ENCODE measurements around the gene ING5.

Gene ING5

DNA sequence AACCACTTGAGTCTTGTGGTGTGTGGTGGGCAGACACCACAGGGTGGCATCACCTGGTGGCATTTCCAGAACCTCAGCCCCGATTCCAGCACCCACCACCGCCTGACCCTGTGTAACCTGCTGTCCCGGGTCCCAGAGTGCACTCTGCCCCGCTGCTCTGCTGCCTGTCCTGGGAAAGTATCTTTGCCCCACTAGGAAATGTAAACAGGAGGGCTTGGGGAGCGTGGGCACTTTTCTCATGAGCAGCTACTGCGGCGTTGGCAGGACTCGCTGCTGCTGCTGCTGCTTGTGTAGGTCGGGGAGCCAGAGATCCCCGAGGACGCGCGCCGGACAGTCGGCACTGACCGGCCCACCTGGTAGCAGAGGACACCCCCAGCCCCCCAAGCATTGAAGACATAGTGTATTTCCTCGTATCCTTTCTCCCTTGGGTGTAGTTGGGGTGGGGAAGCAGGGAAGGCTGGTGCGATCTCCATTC, 28.6 kb upstream of the ING5 start:
- DNase-seq: no peak

DNA sequence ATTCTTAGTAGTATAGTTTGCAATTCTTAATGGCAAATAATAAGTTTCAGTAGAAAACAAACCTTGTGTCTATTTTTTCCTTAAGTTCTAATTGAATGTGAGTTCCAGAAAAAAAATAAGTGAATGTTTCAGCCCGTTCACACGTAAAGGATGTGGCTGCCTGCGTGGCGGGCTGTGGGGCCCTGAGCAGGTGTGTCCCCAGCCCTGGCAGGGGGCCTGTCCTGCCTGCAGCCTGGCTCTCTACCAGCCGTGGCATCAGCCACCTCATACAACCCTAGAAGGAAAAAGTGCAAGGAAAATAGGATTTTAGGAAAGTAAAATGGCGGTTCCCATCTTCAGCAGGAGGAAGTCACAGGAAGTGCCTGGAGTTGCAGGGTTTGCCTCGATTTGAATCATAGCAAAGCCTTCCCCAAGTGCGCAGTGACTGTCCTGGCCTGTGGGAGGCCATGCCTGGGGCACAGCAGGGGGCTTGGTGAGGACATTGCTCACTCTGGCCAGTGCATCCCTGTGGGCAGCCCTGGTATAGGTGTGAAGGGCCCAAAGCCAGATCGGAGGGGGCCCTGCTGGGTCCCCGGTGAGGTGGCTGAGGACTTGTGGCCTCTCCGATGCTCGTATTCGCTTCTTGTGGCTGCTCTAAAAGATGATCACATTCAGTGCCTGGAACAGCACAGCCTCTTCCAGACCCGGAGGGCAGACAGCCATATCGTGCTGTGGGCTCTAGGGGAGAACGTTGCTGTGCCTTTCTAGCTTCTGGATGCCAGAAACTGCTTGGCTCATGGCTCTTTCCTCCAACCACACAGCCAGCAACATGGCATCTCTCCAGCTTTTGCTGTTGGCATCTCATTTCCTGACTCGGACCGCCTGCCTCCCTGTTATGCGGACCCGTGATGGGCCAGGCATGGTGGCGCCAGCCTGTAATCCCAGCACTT, 27.8 kb upstream of the ING5 start:
- DNase-seq: no peak

- no peak for DNase-seq
Observed at GRCh38 chr2:241675885-241676284, 26.0 kb upstream of the ING5 start.

DNA sequence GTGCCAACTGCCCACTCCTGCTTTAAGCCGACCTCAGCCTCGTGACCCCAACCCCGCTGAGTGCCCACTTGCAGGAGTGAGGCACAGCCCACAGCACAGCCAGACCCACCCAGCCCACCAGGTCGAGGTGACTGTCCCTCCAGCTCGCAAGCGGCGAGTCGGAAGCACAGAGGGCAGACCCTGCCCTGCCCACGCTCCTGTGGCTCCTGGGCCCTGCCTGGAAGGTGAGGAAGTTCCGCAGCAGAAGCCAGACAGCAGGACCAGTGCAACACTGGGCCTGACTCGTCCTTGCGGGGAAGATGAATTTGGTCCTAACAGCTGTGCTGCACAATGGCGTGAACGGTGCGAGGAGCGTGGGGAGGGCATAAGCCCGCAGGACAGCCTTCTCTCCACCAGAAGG, 25.2 kb upstream of the ING5 start:
- no peak for DNase-seq

- no peak for DNase-seq
Observed at GRCh38 chr2:241677392-241677791, 24.4 kb upstream of the ING5 start.

- DNase-seq: no peak
Observed at GRCh38 chr2:241678307-241678706, 23.5 kb upstream of the ING5 start.

DNA sequence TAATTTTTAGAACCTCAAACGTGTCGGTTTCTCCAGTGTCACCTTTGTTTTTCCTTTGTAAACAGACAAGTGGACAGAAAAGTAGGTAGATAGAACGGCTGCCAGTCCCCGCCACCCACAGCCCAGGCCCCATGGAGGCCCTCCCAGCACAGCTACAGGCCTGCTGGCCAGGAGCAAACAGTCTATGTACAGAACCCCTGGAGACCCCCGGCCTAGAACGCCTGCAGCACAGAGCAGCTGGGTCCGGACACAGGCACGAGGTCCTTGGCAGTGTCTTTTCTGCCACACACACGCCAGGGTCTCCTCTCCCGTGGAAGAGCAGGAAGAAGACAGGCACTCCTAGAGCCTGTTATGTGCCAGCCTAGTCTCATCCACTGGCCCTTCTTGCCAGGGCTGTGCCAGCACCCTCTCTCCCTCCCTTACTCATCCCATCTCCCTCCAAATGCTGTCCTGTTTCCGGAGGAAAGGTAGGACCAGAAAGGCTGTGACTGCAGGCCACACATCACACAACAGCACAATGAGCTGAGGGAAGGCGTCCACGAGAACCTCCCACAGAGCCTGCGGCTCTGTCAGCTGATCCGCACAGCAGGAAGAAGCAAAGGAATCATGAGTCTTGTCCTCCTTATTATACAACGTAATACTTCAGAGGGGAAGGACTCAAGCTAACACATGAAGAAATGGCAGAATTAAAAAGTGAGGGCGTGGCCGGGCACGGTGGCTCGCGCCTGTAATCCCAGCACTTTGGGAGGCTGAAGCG, 22.9 kb upstream of the ING5 start:
- no peak for DNase-seq

DNA sequence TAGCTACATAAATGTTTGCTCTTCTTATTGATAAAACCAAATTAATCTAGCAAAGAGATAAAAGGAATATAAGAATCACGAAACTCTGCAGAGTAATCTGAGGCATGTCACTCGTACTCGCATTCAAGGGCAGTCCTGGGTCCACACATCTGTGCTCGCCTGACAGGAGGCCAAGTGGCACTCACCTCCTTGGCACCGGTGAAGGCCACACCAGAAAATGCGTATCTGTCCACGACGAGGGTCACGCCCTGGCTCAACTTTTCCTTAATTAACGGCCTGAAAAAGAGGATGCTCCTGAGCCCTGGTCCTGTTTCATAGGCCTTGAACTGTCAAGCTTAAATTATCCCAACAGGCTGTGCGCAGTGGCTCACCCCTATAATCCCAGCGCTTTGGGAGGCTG, 21.8 kb upstream of the ING5 start:
- no peak for DNase-seq

DNA sequence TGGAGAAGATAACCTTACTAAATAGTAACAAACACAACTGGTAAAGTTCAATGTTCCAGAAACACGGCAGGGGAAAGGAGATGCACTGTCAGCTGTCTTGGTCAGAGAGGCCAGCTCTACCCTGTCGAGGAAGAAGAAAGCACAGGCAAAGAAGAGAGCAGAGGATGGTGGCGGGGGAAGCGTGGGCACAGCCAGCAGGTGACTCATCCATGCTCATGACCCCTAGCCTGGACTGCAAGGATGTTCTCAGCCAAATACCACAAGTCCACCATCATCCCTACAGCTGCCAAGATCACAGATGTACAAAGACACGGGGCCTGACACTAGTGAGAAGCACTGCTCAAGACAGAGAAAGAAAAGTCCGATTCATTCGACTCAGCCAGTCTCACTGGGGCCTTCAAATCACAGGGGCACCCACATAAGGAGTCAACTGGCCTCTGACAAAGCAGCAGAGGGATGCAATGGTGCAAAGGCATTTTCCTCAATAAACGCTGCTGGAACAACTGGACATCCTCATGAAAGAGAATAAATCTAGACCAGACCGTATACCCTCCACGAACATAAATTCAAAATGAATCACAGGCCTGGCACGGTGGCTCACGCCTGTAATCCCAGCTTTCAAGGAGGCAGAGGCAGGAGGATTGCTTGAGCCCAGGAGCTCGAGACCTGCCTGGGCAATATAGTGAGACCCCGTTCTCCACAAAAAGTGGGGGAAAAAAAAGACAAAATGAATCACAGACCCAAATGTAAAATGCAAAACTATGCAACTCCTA, 20.8 kb upstream of the ING5 start:
- DNase-seq: peak; percentile 19

DNA sequence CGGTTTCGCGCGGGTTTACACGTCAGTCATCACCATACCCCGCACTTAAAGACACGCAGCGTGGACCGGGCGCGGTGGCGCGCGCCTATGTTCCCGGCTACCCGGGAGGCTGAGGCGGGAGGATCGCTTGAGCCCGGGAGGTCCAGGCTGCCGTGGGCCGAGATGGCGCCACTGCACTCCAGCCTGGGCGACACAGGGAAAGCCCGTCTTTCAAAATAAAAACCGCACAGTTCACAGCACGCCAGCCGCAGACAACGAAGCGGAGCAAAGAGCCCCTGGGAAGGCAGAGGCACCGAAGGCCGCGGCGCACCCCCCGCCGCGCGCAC, 15.6 kb upstream of the ING5 start:
- DNase-seq: no peak

DNA sequence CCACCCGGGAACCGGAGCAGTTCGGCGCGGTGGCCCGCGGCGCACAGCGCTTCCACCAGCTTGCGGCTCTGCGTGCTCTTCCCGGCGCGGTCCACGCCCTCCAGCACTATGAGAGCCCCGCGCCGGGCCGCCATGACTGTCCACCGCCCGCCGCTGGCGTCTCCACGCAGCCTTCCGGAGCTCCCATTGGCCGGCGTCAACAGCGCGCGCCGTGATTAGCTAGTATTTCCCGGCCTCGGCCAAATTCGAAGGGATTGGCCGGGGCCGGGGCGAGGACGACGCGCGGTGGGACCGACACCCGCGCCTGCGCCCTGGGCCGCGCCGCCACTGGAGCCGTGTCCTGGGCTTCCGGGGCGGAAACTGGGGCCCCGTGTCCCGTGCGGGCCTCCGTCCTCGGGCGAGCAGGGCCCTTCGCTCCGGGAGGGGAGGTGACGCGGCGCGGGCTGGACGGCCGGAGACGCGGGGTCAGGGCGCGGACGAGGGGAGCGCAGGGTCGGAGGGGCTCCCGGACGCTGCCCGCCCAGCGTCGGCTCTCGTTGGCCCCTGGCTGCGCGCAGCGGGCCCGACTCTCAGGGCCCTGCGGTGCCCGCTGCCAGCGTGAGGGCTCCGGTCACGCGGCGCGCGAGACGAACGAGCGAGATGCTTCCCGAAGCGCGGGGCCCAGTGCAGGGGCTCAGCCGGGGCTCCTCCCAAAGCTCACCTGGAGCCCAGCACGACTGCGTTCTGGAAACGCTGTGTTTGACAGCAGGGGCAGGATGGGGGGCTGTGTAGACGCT, 15.0 kb upstream of the ING5 start, which contains the start of gene DTYMK:
Gene DTYMK, minus strand, starts transcription at position 166 of the 776 bp plus-strand sequence. Its CDS starts 32 bp downstream, at position 134.
- peak; percentile 98 for DNase-seq

DNA sequence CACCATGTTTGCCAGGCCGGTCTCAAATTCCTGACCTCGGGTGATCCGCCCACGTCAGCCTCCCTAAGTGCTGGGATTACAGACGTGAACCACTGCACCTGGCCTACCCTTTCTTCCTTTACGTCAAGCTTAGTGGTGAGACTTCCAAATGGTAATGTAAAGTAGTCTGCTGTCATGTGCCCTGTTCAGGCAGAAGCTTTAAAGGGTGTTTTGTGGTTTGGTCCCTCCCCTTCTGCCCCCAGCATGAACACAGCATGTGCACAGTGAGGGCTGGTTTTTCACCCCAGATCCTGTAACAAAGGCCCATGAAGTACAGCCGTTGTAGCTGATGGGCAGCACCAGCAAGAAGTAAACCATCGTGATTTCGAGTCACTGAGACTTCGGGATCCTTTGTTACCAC, 12.5 kb upstream of the ING5 start:
- DNase-seq: no peak

- no peak for DNase-seq
Observed at GRCh38 chr2:241690202-241690717, 11.6 kb upstream of the ING5 start.

DNA sequence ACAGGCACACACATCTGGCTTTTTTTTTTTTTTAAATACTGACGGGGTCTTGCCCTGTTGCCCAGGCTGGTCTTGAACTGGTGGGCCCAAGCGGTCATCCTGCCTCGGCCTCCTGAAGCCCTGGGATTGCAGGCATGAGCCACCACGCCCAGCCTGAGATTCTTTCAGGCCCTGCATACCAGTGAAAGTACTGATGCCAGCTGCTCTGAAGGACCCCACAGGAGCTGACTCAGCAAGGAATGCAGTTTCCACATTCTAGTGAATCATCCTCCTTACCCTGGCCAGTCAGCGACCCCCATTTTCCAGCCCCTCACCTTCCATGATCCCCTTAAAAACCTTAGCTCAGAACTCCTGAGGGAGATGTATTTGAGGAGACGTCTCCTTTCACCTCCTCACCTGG, 9.4 kb upstream of the ING5 start:
- no peak for DNase-seq

DNA sequence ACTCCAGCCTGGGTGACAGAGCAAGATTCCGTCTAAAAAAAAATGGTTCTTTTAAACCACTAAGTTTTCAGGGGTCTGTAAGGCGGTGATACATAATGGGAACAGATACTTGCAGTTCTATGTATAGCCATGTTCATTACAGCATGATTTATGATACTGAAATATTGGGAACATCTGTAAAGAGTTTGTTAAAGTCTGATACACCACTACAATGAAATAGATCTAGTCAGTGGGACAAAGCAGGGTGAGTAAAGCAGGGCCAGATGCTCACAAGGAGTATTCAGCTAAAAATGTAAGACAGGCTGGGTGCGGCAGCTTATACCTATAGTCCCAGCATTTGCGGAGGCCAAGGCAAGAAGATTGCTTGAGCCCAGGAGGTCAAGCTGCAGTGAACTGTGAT, 6.2 kb upstream of the ING5 start:
- no peak for DNase-seq

GRCh38 chr2:241701149-241701398, 765 bp upstream of the ING5 start:
- DNase-seq: no peak

GRCh38 chr2:241702155-241703031, 554 bp downstream of the ING5 start:
- DNase-seq: peak; percentile 80

DNA sequence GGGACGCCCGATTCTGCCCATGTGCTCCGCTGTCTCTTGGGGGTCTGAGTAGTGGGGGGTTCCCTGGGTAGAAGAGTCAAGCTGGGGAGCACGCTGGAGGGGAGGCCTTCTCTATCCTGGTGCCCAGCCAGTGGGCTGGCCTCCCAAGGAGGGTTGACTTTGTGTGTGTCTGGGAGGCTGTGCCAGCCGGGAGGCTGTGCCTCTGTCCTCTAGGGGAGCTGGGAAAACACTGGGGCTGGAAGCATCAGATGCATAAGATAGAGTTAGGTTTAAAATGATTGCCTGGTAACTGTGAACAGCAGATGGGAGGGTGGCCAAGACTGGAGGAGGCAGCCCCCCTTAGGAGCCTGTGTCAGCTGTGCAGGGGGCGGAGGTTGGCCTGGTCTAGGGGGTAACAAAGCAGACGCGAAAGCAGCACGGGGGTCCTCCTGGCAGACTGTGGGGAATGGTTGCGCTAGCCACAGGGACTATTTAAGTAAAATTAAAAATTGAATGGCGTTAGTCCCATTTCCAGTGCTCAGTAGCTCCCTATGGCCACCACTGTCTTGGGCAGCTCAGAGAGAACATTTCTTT, 1.3 kb downstream of the ING5 start:
- no peak for DNase-seq

GRCh38 chr2:241706537-241706936, 4.7 kb downstream of the ING5 start:
- DNase-seq: no peak

DNA sequence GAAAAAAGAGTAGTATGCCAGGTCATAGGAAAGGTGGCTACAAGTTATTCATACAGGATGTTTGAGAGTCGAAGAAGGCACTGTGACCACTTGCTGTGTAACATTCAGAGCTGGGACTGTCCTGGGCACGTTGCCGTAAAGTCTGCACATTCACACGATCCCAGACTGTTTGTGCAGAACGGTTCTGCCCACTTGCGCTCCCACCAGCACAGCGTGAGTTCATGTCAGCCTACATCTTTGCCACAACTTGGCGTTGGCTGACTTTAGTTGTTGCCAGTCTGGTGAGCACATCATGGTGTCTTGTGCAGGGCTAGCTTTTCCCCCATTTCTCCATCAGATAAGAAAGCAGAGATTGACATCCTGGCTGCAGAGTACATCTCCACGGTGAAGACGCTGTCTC, 7.0 kb downstream of the ING5 start:
- DNase-seq: no peak

GRCh38 chr2:241719093-241719492, 17.3 kb downstream of the ING5 start:
- no peak for DNase-seq
